Measurements from ENCODE around the gene TCERG1L.

DNA sequence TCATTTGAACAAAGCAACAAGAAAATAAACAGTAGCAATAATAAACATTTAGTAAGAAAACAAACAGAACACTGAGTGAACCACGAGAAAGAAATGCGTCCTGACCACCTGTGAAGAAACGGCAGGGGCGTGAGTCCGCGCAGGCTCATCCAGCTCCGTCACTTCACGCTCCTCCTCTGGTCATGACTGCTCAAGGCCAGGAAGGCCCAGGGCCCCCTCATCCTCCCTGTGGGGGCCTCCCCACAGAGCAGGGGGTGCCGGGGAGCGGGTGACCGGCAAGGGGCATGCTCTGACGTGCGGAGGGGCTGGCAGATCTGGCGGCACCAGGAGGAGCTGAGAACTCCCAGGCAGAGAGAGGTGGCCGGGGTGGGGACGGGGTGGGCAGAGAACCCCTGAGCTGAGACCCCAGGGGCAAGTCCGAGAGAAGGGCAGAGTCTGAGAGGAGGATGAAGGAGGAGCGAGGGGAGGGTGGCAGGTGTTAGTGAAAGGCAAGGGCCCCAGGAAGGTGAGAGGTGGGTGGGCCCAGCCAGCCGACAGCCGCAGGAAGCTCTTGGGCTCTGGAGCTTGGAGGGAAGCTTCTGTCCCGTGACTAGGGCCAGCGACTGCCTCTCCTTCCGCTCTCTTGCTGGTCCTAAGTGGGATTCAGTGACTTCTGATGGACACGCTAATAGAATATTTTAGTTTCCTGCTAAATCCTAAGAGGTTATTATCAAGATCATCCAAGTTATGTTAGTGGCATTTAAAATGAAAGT, 223.9 kb downstream of the TCERG1L start:
- no peak for TF ChIP-seq CTCF (conservative IDR thresholded peaks at IDR 0.05)
- no peak for TF ChIP-seq EZH2 (IDR thresholded peaks at IDR 0.05; ENCODE audit: low read depth)

Measured in PC-9 (cell line).